H1 (cell line): ENCODE data around the gene AKAP7. TPM values are rescaled to one million over a fixed set of nuclear protein-coding genes. Genes with fewer than 3 reads are reported as not detected.

Source experiments
- ATF2 ChIP-seq: IDR thresholded peaks from 2 replicates; pipeline ENCODE4 v1.6.1; 2012; ENCODE audit warnings: low read length, inconsistent platforms
- TBP ChIP-seq: IDR thresholded peaks from 2 replicates; pipeline ENCODE4 v1.6.1; 2011; ENCODE audit warnings: low read depth, low read length, improper control_type of control experiment
- polyA plus RNA-seq, 7 experiments: library from polyadenylated mRNA; depleted of rRNA in 3 of 7; stranded (reverse) in 5 of 7; unstranded in 2 of 7; fragments of >200 nt in 5 of 7; fragments of 200-250 nt in 2 of 7; gene quantifications; 1 replicate in 5 of 7; 2 replicates in 1 of 7; 4 replicates in 1 of 7; pipeline versions ENCODE4 v1.2.1 to v1.2.3, GENCODE V29; 2011 to 2013; ENCODE audit warnings: missing spikeins in 2 of 7, mixed read lengths in 2 of 7
- total RNA-seq: library from RNA; stranded (reverse); fragmentation: NEBNext Ultra II Directional; extraction: Animal tissue kit (Norgen Biotek cat#: 25700); gene quantifications from 2 replicates; pipeline ENCODE4 v1.2.1, GENCODE V29; 2021

AKAP7 gene
- total and polyA plus RNA-seq, 2 of the 8 experiments (the other 6 are each of a cell fraction or from before 2014, with no cell fraction given) = 4.7 to 16.9 TPM

- TF ChIP-seq ATF2 (no peak), TBP (no peak)
These were observed 116.4 kb downstream of the AKAP7 start (continued) for GRCh38 chr6:131251590-131252199.
